Measurements from ENCODE around the gene LRCH1.

The LRCH1 gene

GRCh38 chr13:46575301-46575771 is 22.4 kb downstream of the LRCH1 start:
- Histone ChIP-seq H3K27me3 (ENCODE audit: insufficient read depth, poor library complexity, severe bottlenecking) (no peaks in the 10 kb centered on the region), H3K27ac (replicated peaks) (no peak overlapping the region), H3K4me3 (replicated peaks; ENCODE audit: insufficient read depth, low read length) (no peak overlapping the region)
- 0 out of 2 replicates have a peak, but pooled peaks have one; percentile 5 for TF ChIP-seq SPI1 (IDR thresholded peaks at IDR 0.05; ENCODE audit: borderline replicate concordance, low read depth)
- no peak for TF ChIP-seq GABPA (IDR thresholded peaks at IDR 0.05; ENCODE audit: low read depth)
- no peak for TF ChIP-seq CTCF (IDR thresholded peaks at IDR 0.05; ENCODE audit: insufficient read depth, low read length)
- no peak for TF ChIP-seq POLR2AphosphoS5 (IDR thresholded peaks at IDR 0.05; ENCODE audit: low read depth)
- TF ChIP-seq REST (IDR thresholded peaks at IDR 0.05; ENCODE audit: insufficient replicate concordance, low read depth) = no peak
- DNase-seq (ENCODE audit: low read depth in 1 of 2, low spot score in 1 of 2) = no peak

GRCh38 chr13:46575818-46576221 is 22.9 kb downstream of the LRCH1 start:
- no peak overlapping the region for H3K27ac ChIP-seq (replicated peaks)
- no peaks in the 10 kb centered on the region for H3K27me3 ChIP-seq (ENCODE audit: insufficient read depth, poor library complexity, severe bottlenecking)
- no peak for TF ChIP-seq REST (IDR thresholded peaks at IDR 0.05; ENCODE audit: insufficient replicate concordance, low read depth)
- TF ChIP-seq CTCF (IDR thresholded peaks at IDR 0.05; ENCODE audit: insufficient read depth, low read length) = no peak
- no peak for TF ChIP-seq SPI1 (IDR thresholded peaks at IDR 0.05; ENCODE audit: borderline replicate concordance, low read depth)
- TF ChIP-seq POLR2AphosphoS5 (IDR thresholded peaks at IDR 0.05; ENCODE audit: low read depth) = no peak
- no peak for TF ChIP-seq GABPA (IDR thresholded peaks at IDR 0.05; ENCODE audit: low read depth)
- DNase-seq (ENCODE audit: low read depth in 1 of 2, low spot score in 1 of 2) = no peak
- no peak overlapping the region for H3K4me3 ChIP-seq (replicated peaks; ENCODE audit: insufficient read depth, low read length)

GRCh38 chr13:46576762-46577161 is 23.8 kb downstream of the LRCH1 start:
- Histone ChIP-seq H3K27ac (replicated peaks) (no peak overlapping the region), H3K4me3 (replicated peaks; ENCODE audit: insufficient read depth, low read length) (no peak overlapping the region), H3K27me3 (ENCODE audit: insufficient read depth, poor library complexity, severe bottlenecking) (no peaks in the 10 kb centered on the region)
- no peak for TF ChIP-seq POLR2AphosphoS5 (IDR thresholded peaks at IDR 0.05; ENCODE audit: low read depth)
- TF ChIP-seq SPI1 (IDR thresholded peaks at IDR 0.05; ENCODE audit: borderline replicate concordance, low read depth) = no peak
- TF ChIP-seq CTCF (IDR thresholded peaks at IDR 0.05; ENCODE audit: insufficient read depth, low read length) = no peak
- no peak for TF ChIP-seq REST (IDR thresholded peaks at IDR 0.05; ENCODE audit: insufficient replicate concordance, low read depth)
- no peak for TF ChIP-seq GABPA (IDR thresholded peaks at IDR 0.05; ENCODE audit: low read depth)
- no peak for DNase-seq (ENCODE audit: low read depth in 1 of 2, low spot score in 1 of 2)

Data from HL-60 (cell line).